GOT3 (cell line): ENCODE measurements around the gene LRP1B.
"Not testable (repeated sequence)": the region's sequence is repeated elsewhere in the genome, so short reads cannot be mapped to it uniquely, and the experiment has no call there.

Experiments used
- DNase-seq: peaks from one replicate; lab custom pipeline; 2025; ENCODE audit warnings: mixed read lengths; lab: John Stamatoyannopoulos, UW

Gene LRP1B

DNA sequence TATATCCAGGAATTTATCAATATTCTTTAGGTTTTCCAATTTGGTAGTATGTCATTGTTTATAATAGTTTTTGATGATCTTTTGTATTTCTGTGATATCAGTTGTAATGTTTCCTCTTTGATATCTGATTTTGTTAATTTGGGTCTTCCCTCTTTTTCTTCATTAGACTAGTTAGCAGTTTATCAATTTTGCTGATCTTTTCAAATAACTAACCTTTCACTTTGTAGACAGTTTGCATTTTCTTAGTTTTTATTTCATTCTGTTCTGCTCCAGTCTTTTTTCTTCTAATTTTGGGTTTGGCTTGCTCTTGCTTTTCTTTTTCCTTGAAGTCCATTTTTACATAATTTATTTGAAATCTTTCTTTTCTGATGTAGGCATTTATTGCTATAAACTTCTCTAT is 824.4 kb downstream of the LRP1B start:
- DNase-seq: no peak

DNA sequence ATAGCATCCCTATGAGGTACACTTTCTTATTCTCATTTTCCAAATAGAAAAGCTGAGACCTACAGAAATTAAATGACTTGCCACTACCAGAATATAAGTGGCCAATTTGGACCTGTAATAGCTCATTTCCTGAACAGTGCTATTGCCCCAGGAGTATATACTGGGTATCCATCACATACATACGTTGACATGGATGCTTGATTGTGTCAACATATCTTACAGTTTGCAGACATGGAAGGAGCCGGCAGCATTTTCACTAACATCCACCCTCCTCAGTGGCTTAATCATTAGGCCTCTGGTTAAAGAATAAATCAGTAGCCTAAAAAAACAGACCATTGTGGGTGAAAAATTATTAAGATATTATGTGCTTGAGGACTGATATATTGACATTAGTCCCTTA is 829.3 kb downstream of the LRP1B start:
- no peak for DNase-seq

- no peak for DNase-seq
Observed at GRCh38 chr2:141280037-141280436, 850.8 kb downstream of the LRP1B start.

GRCh38 chr2:141271346-141271745 is 859.5 kb downstream of the LRP1B start:
- DNase-seq: no peak

GRCh38 chr2:141264848-141265247 is 866.0 kb downstream of the LRP1B start:
- DNase-seq: no peak

DNA sequence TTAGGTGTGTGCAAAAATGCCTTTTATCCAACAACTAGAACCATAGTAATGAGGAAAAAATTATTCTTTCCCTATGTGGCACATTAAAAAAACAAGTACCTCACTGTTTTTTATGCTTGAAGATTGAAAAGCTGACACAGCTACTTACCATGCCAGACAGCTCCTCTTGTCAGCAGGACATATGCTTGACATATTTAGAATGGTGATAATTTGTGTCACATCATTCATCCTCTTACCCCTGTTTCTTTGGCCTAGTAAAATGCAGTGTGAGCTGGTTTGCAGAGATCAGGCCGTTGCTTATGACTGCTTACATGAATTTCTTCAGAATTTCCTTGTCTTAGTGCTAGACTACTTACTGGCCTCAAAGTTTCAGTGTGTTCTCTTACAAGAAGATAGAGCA is 869.9 kb downstream of the LRP1B start:
- no peak for DNase-seq

DNA sequence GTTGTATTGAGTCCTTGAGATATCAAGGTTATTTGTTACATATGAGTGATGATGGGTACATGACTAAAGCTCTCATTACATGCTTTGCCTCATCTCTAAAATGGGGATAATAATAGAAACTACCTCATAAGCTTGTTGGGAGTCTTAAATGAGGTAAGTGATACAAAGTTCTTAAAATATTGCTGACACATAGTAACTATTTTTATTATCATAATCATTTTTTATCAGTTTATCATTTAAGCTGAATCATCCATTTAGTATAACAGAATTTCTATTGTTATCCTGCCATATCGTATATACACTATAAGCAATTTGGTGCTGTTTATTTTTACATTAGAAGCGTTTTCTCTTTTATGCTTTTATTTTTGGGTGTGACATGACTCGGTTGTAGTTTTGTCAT is 871.1 kb downstream of the LRP1B start:
- DNase-seq: no peak

GRCh38 chr2:141242008-141242407 is 888.8 kb downstream of the LRP1B start:
- no peak for DNase-seq

DNA sequence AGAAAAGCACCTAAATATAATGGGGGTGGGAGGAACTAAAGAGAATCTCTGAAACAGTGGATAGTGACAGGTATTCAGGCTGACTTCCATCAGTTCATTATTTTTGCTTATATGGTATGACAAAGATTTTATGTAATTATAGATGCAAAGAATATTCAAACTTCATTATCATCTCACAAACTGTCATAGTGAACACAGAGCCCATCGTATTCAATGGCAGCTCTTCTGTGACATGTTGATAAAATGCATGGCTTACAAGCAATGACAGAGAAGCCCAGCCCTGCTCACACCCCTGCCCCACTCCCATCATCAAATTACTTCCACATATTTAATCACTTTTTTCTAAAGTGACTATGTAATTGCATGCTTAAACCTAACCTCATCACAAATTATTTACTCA is 904.3 kb downstream of the LRP1B start:
- DNase-seq: no peak

- no peak for DNase-seq
Observed at GRCh38 chr2:141207036-141207385, 923.8 kb downstream of the LRP1B start.

DNA sequence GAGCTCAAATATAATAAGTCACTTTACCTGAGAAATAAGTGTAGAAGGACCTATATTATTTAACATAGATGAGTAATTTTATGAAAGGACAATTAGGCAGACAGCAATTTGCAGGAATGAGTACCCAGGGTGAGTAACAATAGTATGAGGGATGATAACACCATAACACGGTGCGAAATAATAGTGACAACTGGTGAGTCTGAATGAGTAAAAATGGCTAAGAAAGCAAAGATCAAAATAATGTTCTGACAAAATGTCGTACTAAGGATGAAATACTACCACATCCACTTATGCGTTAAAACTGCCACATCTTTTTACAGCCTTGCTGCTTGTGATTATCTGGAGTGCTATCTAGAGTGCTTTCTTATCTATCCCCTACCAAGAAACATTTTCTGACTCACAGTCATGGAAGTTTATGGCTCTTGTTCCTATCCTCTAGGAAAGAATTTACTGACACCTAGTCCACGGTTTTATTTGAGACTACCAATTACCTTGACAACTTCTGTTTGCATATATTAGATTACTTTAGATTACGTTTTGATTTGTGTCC is 929.7 kb downstream of the LRP1B start:
- DNase-seq: no peak

GRCh38 chr2:141200191-141200590 is 930.6 kb downstream of the LRP1B start:
- no peak for DNase-seq

GRCh38 chr2:141199711-141200110 is 931.1 kb downstream of the LRP1B start:
- DNase-seq: no peak

DNA sequence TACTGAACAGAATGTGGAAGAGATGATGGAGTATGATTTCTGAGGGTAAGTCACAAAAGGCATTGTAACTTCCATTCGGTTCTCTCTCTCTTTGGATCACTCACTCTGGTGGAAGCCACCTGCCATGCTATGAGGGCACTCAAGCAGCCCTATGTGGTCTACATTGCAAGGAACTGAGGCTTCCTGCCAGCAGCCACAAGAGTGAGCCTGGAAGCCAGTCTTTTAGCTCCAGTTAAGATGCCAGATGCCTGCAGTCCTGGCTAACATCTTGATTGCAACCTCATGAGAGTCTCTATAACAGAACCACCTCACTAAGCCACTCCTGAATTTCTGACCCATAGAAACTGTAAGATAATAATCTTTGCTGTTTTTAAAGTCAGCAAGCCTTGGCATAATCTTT is 935.7 kb downstream of the LRP1B start:
- no peak for DNase-seq

DNA sequence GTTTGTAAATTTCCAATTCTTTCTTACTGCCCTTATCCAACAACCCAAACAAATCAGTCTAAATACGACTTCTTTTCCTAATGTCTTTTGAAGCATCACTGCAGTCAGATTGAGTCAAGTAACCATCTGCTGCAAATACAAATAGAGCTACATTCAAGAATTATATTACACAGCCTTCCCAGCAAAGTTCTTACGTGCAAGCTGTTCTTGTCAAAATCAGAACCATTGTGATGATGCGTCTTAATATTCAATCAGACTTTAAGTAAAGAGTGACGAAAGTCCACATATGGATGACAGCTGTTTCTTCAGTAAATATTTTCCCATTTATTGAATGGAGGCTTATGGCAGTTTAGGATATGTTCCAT is 943.8 kb downstream of the LRP1B start:
- no peak for DNase-seq

DNA sequence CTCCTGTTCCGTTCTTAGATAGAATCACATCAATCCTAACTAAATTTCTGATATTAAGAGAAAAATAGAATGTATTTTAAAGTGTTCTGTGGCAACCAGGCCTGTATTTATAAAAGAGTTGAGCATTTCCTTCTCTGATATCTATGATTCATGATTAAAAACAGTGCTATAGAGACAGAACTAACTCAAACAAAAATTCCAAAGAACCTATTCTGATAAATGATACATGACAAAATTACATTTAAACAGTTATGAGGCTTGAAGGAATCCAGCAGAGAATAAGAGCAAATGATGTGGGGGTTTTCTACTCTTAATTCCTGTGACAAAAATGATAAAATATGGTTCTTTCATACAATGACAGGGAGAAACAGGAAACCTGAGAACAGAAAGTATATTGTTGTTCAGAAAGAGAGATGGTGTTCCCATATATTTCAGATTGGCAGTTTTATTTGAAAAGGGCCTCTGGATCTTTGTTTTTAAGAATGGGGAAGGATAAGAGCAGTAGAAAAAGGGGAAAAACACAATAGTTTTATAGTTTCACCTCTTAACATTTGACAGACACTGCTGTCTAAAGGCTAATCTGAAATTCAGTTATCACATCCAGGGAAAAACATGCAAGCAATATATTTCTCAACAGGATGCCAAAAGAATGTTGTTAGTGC is 944.3 kb downstream of the LRP1B start:
- no peak for DNase-seq

- DNase-seq: no peak
Observed at GRCh38 chr2:141182246-141182645, 948.6 kb downstream of the LRP1B start.

GRCh38 chr2:141169117-141169516 is 961.7 kb downstream of the LRP1B start:
- DNase-seq: not testable (repeated sequence)

DNA sequence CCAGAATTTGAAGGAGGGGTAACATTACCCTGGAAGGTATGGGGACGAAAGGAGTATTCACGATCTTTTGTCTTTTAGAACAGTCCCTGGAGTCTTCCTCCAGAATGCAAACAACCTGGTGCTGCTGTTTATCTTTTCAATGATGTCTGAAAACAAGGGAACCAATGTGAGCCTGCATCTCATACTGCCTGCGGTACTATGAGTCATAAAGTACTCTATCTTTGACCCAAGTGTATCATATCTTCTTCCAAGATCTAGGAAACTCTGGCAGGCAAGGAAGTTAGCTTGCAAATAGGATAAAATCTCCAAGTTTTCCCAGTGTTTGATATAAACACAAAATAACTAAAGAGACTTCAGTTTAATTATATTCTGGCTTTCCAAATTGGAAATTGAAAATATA is 968.5 kb downstream of the LRP1B start:
- no peak for DNase-seq

- DNase-seq: no peak
Observed at GRCh38 chr2:141151611-141152286, 979.1 kb downstream of the LRP1B start.

DNA sequence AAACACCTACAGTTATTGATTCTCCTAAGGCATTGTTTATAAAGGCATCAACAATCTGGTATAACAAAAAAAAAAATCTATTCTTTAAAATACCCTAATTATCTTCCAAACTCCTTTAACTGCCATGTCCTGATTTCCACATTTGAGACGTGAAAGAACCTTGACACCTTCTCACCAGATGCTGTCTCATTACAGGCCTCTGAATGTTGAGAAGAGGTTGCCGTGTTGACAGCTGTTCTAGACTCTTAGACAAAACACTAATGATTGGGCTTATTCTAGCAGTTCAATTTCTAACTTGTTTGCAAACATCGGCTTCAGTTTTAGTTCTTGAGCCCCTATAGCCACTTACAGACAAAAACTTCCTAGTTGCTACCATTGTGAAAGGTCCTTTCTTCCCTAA is 988.8 kb downstream of the LRP1B start:
- DNase-seq: no peak

DNA sequence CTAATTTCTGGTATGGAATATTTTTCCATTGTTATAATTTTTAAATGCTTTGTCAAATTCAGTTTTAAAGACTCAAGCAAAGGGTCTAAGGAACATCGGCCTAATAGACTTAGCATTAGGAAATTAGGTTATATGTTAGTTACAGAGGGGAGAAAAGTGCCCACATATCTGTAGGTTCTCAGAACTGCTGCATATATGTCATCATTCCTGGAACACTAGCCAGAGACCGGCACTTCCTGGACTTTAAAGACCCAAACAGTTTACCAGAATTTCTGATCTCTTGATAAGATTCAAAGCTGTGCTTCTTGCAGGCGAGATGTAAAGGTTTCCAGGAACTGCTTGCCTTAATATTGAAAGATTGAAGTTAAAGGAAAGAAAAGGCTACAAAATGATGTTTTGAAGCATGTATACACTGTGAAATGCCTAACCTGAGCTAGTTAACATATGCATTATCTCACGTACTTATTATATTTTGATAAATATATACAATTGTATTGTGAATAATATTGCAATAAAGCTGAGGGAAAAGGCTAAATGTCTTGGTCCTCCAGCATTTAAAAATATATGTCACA is 993.6 kb downstream of the LRP1B start:
- DNase-seq: no peak

- DNase-seq: no peak
Observed at GRCh38 chr2:141133883-141134282, 996.9 kb downstream of the LRP1B start.

- no peak for DNase-seq
Observed at GRCh38 chr2:141125432-141125831, 1005.4 kb downstream of the LRP1B start.
